ENCODE results near the gene DNAL4.

The DNAL4 gene

GRCh38 chr22:38733329-38733723 is 60.6 kb downstream of the DNAL4 start:
- no peak overlapping the region for H3K4me3 ChIP-seq (ENCODE audit: low read length)
- no peak for DNase-seq (ENCODE audit: low read depth)
- TF ChIP-seq, protein P1, sequence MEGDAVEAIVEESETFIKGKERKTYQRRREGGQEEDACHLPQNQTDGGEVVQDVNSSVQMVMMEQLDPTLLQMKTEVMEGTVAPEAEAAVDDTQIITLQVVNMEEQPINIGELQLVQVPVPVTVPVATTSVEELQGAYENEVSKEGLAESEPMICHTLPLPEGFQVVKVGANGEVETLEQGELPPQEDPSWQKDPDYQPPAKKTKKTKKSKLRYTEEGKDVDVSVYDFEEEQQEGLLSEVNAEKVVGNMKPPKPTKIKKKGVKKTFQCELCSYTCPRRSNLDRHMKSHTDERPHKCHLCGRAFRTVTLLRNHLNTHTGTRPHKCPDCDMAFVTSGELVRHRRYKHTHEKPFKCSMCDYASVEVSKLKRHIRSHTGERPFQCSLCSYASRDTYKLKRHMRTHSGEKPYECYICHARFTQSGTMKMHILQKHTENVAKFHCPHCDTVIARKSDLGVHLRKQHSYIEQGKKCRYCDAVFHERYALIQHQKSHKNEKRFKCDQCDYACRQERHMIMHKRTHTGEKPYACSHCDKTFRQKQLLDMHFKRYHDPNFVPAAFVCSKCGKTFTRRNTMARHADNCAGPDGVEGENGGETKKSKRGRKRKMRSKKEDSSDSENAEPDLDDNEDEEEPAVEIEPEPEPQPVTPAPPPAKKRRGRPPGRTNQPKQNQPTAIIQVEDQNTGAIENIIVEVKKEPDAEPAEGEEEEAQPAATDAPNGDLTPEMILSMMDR (conservative IDR thresholded peaks at IDR 0.05; ENCODE audit: low read depth, low read length): peak; percentile 86

DNA sequence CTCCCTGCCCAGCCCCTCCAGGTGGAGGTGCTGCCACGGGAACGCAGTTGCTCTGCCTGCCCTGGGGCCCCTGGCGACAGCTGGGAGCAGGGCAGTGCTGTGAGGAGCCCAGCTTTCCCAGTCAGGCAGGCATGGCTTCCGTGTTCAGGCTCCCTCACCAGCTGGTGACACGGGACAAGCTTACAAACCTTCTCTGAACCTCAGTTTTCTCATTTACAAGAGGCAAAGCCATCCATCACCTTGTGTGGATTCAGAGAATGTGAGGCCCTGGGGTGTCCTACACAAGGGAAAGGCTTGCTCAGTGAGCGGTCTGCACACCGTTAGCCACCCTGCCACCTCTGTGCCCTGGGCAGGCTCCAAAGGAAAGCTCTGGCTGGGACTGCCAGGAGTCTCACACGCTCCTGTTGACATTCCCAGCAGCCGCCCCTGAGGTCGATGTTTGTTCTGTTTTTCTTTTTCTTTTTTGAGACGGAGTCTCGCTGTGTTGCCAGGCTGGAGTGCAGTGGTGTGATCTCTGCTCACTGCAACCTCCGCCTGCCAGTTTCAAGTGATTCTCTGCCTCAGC is 61.6 kb downstream of the DNAL4 start:
- no peak overlapping the region for H3K4me3 ChIP-seq (ENCODE audit: low read length)
- DNase-seq (ENCODE audit: low read depth): no peak
- TF ChIP-seq, protein P1 (conservative IDR thresholded peaks at IDR 0.05; ENCODE audit: low read depth, low read length): no peak

GRCh38 chr22:38731703-38732161 is 62.2 kb downstream of the DNAL4 start:
- no peak overlapping the region for H3K4me3 ChIP-seq (ENCODE audit: low read length)
- DNase-seq (ENCODE audit: low read depth): no peak
- TF ChIP-seq, protein P1 (conservative IDR thresholded peaks at IDR 0.05; ENCODE audit: low read depth, low read length): no peak

GRCh38 chr22:38730411-38730871 is 63.5 kb downstream of the DNAL4 start:
- no peak for DNase-seq (ENCODE audit: low read depth)
- TF ChIP-seq, protein P1 (conservative IDR thresholded peaks at IDR 0.05; ENCODE audit: low read depth, low read length): no peak
- no peak overlapping the region for H3K4me3 ChIP-seq (ENCODE audit: low read length)

DNA sequence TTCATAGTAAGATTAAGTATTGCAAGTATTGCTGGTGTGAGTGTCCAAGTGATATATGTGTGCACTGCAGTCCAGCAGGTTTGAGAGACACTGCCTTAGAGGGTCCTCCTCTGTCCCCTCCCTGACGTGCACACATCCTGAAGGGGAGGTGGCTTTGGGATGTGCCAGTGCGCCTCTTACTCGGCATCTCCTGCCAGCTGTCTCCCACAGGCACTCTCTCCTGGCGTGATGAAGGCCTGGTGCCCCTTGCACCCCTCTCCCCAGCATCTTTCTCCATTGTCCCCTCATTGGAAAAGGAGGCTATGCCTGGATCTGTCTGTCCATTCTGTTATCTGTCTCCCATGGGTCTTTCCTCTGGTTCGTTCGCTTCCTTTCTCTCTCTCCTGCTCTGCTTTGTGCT is 64.0 kb downstream of the DNAL4 start:
- no peak for DNase-seq (ENCODE audit: low read depth)
- TF ChIP-seq, protein P1 (conservative IDR thresholded peaks at IDR 0.05; ENCODE audit: low read depth, low read length): no peak
- H3K4me3 ChIP-seq (ENCODE audit: low read length): no peak overlapping the region

- DNase-seq (ENCODE audit: low read depth): no peak
- TF ChIP-seq, protein P1 (conservative IDR thresholded peaks at IDR 0.05; ENCODE audit: low read depth, low read length): no peak
- H3K4me3 ChIP-seq (ENCODE audit: low read length): no peak overlapping the region
Measured at GRCh38 chr22:38728871-38729796, 64.8 kb downstream of the DNAL4 start.
